ENCODE results near the gene C11orf24. TPM values are rescaled to one million over a fixed set of nuclear protein-coding genes. Genes with fewer than 3 reads are reported as not detected.

Gene C11orf24
- total RNA-seq, 1 donor from 2014 or later, result 29.4 TPM

- ATAC-seq, result no peak
- no peak for DNase-seq (ENCODE audit: missing footprints)
- intact Hi-C loops (cut with DNase I), result no loop called here
Observed at GRCh38 chr11:68276861-68277260, 5.1 kb upstream of the C11orf24 start.

GRCh38 chr11:68275721-68276507 lies 4.1 kb upstream of the C11orf24 start:
- ATAC-seq, result no peak
- DNase-seq (ENCODE audit: missing footprints), result no peak
- intact Hi-C loops (cut with DNase I), result no loop called here

- DNase-seq (ENCODE audit: missing footprints), result no peak
- ATAC-seq, result no peak
- intact Hi-C loops (cut with DNase I), result loop anchor here (5.0 kb wide), 1 partner anchor 108 kb away; no protein-coding TSS in a partner anchor
Observed at GRCh38 chr11:68274306-68274705, 2.5 kb upstream of the C11orf24 start.

- intact Hi-C loops (cut with DNase I), result loop anchor here (2.0 to 5.0 kb wide), 2 partner anchors 24 to 109 kb away; no protein-coding TSS in a partner anchor
- ATAC-seq (no peak), DNase-seq (ENCODE audit: missing footprints) (no peak)
Observed at GRCh38 chr11:68273026-68273738, 1.4 kb upstream of the C11orf24 start.

DNA sequence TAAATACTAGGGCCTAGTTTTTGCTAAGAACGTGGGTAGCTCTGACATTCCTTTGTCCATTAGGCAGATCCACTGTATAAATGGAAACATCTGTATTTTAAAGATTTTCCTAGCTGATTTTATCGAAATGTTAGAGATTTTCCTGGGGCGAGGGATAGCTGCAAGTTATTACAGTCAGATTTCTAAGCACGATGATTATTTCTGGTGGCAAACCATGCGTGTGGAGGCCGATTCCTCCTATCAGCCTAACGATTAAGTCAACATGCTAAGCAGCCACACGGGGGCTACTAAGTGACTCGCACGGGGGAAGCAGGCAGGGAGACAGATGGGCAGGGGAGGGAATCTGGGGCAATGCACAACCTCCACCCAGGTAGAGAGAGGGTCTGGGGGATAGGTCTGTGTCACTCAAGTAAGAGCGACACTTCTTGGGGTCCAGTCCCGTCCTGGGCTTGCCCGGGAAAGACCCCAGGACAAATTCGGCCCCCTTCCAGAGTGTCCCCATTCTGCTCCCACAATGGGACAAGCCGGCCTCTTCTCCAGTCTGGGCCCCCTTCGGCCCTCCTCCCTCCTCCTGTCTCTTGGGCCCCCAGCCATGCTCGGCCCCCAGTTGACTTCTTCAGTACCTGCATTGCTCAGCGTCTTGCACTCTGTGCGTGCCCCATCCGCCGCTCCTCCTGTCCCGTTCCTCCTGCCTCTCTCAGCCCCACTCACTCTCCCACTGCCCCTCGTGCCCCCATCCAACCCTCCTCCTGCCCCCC lies 571 bp downstream of the C11orf24 start:
- ATAC-seq (peak; percentile 56), DNase-seq (ENCODE audit: missing footprints) (no peak)
- intact Hi-C loops (cut with DNase I), result loop anchor here (5.0 kb wide), 1 partner anchor 111 kb away; no protein-coding TSS in a partner anchor

DNA sequence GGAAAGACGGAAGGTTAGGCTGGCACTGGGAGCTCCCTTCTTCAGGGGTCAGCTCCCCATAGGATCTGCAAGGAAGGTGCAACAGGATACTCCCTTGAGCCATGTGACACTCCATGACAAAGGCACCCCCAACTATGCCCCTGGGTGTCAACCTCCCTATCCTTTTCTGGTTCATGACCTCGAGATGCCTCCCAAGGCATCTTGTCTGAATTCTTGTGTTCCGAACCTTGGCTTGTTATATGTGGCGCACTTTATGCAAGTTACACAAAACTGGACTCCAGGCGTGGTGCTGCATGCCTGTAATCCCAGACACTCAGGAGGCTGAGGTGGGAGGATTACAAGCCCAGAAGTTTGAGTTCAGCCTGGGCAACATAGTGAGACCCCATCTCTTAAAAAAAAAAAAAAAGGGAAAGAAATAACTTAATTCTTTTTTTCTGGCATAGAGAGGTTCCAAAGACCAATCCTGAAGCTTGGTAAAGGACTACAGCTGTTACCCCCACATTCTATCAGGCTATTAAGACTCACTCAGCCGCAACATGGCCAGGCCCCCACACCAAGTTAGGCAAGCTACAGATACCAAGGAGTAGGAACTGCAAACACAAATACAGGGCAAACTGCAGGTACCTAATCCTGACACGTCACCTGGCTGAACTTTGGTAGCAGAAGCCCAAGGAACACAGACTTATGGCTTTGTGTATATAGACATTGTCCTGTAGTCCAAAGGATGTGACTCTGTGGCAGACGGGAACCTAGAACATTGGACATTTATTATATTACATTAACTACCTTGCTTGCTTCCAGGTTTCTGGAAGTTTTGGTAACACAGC lies 1.4 kb downstream of the C11orf24 start:
- no peak for DNase-seq (ENCODE audit: missing footprints)
- no peak for ATAC-seq
- intact Hi-C loops (cut with DNase I), result loop anchor here (5.0 kb wide), 1 partner anchor 112 kb away; no protein-coding TSS in a partner anchor

GRCh38 chr11:68269414-68270081 lies 2.2 kb downstream of the C11orf24 start:
- ATAC-seq (no peak), DNase-seq (ENCODE audit: missing footprints) (no peak)
- intact Hi-C loops (cut with DNase I), result loop anchor here (5.0 kb wide), 1 partner anchor 113 kb away; no protein-coding TSS in a partner anchor

DNA sequence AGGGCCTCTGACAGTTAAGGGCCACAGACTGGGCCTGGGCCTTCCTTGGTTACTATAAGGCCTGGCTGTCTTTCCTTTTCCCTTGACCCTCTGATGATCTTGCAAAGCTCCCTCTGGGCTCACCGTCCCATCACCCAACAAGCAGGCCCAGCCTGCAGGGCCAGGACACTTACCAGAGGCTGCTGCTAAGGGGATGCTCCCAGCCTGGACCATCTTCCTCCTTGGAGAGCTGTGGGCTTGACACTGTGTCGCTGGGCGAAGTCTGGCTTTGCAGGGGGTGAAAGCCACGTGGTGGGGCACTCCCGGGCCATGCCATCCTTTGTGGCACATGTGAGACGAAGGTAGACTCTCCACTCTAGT lies 3.9 kb downstream of the C11orf24 start:
- intact Hi-C loops (cut with DNase I), result no loop called here
- no peak for DNase-seq (ENCODE audit: missing footprints)
- no peak for ATAC-seq

DNA sequence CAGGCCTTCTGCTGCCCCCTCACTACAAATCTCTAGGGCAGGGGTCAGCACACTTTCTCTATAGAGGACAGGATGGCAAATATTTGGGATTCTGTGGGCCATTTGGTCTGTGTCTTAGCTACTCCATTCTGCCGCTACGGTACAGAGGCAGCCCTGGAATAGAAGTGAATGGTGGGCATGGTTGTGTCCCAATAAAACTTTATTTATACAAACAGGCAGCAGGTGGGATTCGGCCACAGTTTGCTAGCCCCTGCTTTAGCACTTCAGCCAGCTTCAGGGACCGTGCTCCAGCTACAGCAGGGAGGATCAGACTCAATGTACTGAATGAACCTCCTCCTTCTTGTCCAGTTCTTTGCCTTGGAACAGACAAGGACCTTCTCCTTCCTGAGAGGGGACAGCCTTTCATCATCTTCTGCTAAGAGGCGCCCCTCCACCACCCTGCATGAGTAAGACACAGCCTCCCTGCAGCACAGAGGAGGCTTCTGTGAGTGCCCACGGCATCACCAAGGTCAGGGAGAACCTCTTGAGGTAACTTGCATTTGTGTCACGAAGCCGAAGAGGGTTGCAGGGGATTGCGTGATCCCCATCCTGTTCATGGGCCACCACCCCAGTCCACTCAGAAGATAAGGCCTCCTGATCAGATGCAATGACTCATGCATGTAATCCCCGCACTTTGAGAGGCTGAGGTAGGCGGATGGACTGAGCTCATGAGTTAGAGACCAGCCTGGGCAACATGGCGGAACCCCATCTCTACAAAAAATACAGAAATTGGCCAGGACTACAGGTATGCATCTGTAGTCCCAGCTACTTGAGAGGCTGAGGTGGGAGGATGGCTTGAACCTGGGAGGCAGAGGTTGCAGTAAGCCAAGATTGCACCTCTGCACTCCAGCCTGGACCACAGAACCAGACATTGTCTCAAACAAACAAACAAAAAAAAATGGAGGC lies 4.6 kb downstream of the C11orf24 start:
- intact Hi-C loops (cut with DNase I), result no loop called here
- no peak for DNase-seq (ENCODE audit: missing footprints)
- no peak for ATAC-seq

DNA sequence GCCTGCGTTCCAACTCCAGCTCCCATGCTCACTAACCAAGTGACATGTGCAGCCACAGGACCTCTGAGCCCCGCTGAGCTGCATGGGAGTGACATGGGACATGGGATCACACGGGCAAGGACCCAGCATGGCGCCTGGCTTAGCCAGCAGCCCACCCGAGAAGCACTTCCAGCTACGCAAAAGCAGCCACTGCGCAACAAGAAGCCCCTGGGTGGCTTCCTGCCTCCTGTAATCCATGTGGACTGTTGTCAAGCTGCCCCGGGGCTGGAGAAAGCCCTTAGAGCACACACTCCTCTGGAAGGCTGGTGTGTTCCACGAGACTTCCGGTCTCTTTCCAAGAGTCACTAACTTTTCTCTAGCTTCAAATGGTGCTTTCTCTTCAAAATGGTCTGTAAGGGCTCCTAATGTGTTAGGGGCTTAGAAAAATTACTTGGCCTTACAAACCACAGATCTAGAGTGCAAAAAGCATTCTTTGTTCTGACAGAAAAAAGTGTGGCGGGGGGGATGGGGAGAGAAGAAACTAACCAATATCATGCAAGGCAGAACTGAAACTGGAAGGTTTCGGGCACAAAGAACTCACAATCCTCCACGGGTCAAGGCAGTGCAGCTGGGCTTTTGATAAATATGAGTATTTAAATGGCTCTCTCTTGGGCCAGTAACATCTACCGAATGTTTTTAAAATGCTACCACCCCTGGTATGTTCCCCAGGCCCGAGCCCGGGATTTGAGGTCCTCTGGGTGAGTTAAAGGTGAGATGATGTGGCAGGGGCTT lies 5.5 kb downstream of the C11orf24 start:
- intact Hi-C loops (cut with DNase I), result no loop called here
- no peak for ATAC-seq
- no peak for DNase-seq (ENCODE audit: missing footprints)

GRCh38 chr11:68264741-68265540 lies 6.8 kb downstream of the C11orf24 start:
- ATAC-seq, result no peak
- DNase-seq (ENCODE audit: missing footprints), result no peak
- intact Hi-C loops (cut with DNase I), result no loop called here

GRCh38 chr11:68264244-68264643 lies 7.5 kb downstream of the C11orf24 start:
- no peak for DNase-seq (ENCODE audit: missing footprints)
- intact Hi-C loops (cut with DNase I), result no loop called here
- no peak for ATAC-seq

GRCh38 chr11:68263444-68264035 lies 8.2 kb downstream of the C11orf24 start:
- ATAC-seq (peak; percentile 37), DNase-seq (ENCODE audit: missing footprints) (no peak)
- intact Hi-C loops (cut with DNase I), result no loop called here

DNA sequence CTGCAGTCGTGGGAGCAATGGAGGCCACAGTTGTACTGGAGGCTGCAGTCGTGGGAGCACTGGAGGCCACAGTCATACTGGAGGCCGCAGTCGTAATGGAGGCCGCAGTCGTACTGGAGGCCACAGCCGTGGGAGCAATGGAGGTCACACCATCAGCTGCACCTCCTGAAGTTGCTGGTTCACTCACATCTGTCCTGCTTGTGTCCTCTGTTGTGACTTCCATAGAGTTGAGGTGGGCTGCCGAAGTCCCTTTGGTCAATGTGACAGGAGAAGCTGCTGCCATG lies 9.3 kb downstream of the C11orf24 start:
- DNase-seq (ENCODE audit: missing footprints) (no peak), ATAC-seq (no peak)
- intact Hi-C loops (cut with DNase I), result no loop called here

GRCh38 chr11:68261749-68262543 lies 9.8 kb downstream of the C11orf24 start:
- DNase-seq (ENCODE audit: missing footprints) (no peak), ATAC-seq (no peak)
- intact Hi-C loops (cut with DNase I), result no loop called here

Measured in Right ventricle myocardium inferior (tissue), 1 donor.